Smooth muscle cell of the brain vasculature (primary cell): ENCODE results near the gene RPL19.
"Not testable (repeated sequence)": the region's sequence is repeated elsewhere in the genome, so short reads cannot be mapped to it uniquely, and the experiment has no call there.

ENCODE experiments used
- DNase-seq: peaks from one replicate; pipeline ENCODE4 v3.0.0-alpha.2; 2012; ENCODE audit warnings: low read depth, low spot score

The RPL19 gene

DNA sequence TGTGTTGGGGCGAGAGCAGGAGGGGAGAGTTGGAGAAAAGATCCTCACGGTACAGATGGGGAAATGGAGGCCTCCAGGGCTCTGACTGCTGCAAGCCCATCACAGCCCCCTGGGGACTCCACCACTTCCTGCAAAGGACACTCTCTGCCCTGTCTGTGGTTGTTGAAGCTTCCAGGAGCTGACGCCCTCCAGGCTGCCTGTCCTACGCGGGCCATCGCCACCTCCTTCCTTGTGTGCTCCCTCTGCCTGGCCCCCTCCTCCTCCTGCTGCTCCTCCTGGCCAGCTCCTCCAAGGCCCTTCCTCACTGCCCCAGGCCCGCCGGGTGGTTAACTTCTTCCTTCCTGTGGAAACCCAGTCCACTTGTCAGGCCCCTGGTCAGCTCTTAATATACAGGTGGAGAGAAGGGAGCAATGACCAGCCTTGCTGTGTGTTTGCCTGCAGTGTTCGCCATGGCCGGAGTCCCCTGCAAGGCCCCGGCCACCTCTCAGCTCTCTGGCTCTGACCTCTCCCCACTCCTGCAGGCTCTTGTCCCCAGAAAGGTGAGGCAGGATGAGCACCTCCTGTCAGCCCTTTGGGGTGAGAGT lies 44.0 kb downstream of the RPL19 start:
- no peak for DNase-seq

DNA sequence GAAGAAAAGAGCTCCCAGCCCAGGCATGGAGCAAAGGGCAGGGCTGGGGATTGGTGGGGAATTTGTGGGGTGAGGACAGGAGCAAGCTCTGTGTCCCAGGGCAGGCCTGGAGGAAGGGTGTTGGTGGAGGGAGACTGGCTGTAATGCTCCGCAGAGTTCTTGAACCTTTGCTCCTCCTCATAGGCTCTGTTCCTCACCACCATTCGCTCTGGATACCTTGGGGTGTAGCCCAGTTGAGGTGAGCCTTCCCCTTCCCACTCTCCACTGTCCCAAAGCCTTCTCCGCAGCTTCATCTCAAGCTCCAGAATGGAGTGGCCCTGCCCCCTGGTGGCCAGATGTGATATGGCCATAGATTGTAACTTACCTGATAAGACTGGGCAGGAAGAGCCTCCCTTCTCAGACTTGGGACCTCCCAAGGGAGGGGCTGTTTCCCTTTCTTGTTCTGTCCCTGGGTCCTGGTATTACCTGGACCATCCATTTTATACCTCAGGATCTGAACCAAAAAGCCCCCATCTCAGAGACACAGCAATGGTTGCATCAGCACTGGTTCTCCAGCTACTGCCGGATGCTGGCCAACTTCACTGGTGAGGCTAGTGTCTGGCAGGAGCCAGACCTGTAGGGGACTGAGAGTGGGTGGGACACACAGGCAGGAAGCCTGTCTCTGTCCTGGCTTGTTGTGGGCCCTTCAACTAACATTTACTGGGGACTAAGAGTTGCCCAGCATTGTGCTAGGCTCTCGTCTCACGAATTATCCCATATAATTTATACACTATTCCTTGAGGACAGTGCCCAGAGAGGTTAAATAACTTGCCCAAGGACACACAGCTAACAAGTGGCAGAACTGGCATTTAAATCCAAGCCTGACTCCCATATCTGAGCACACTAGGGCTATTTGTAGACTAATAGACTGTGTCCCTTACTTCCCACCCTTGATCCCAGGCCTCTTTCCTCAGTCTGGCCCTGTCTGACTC lies 44.8 kb downstream of the RPL19 start:
- peak; percentile 76 for DNase-seq

DNA sequence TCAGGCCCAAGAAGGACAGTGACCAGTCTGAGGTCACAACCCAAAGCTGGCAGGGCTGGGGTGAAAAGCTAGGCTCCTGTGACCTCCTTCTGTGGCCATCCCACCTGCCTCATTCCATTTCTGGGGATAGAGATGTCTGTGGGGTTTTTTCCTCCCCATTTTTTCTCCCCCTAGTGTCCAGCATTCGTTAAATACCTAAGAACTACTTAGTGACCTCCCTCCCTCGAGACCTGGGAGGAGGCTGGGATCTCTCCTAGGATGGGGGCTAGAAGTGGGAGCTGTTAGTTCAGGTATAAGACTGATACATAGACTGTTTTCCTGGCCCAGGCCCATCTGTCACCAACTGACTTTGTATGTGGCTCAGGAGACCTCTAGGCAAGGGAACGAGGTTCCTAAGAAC lies 46.2 kb downstream of the RPL19 start:
- no peak for DNase-seq

DNA sequence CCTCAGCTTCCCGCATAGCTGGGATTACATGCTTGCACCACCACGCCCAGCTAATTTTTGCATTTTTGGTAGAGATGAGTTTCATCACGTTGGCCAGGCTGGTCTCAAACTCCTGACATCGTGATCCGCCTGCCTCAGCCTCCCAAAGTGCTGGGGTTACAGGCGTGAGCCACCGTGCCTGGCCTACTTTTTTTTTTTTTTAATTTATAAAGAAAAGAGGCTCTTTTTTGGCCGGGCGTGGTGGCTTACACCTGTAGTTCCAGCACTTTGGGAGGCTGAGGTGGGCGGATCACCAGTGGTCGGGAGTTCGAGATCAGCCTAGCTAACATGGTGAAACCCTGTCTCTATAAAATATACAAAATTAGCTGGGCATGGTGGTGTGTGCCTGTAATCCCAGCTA lies 50.0 kb downstream of the RPL19 start:
- not testable (repeated sequence) for DNase-seq

DNA sequence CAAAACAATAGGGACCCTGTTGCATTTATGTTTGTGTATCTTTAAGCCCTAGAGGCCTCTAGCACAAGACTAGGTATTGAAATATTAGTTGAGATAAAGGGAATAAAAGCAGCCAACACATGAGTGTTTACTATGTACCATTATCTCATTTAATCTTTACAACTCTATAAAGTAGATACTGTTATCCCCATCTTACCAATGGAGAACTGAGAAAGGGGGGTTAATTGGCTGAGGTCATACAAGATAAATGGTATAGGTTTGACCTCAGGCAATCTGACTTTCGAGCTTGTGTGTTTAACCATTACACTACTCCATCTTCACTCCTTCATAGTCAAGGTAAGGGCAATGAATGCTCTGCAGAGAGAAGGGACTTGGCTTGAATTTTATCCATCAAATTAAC lies 51.9 kb downstream of the RPL19 start:
- no peak for DNase-seq

DNA sequence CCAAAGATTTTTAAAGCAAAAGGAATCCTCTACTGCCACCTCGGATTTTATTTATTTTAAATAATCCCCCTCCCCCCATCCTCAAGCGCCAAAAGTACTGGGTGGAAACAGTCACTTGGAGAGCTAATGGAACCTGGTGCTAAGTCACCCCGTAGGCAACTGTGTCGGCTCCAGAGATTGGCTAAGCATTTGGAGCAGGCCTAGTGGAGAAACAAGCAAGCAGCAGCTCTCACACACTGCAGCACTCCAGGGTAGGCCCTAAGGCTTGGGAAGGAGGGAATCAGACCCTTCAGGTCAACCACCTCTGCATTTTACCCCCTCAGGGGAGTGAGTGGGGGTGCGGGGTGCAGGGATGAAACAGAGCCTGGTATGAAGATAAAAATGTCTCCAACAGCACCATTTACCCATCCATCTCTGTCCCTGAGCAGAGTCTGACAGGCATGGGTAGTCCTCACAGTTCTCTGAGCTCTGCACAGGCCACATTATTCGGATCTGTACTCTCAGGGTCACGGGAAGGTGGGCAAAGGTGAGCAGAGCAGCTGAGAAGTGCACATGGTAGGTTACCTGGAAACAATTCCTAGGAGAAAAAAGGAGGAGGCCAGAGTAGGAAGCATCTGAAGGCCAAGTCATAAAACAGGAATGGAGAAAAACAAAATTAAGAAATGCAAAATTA lies 52.8 kb downstream of the RPL19 start:
- DNase-seq, result no peak
